K562 (cell line): Measurements from ENCODE around the gene CMBL. TPM values are rescaled to one million over a fixed set of nuclear protein-coding genes. Genes with fewer than 3 reads are reported as not detected.

Experiments
- ATAC-seq: fragments of 200-7000 bp; cut with Tn5 transposase; 3 replicates; pipeline ENCODE4 v1.9.1; 2020; ENCODE audit warnings: moderate library complexity
- BruUV-seq: library from RNA; stranded (reverse); fragments of 400-500 nt; replicated peaks from 2 replicates; lab custom pipeline; 2021; lab: Mats Ljungman, UMichigan
- CTCF ChIA-PET: fragments of 300-600 bp; formaldehyde crosslinking; extraction: SDS; loops from one replicate; lab custom pipeline; 2021; ENCODE audit warnings: low intra/inter-chr PET ratio; lab: Yijun Ruan, JAX
- POLR2A ChIA-PET: fragments of 300-600, 350-650 bp; sonication (Branson Sonifier 250); formaldehyde crosslinking; extraction: SDS; loops from one replicate; lab custom pipeline; 2021; ENCODE audit warnings: antibody characterized with exemption, inconsistent platforms; lab: Yijun Ruan, JAX
- DNase-seq, 4 experiments: peaks; one replicate each; pipeline versions ENCODE4 v3.0.0 to v3.0.0-alpha.2; 2011 to 2018; ENCODE audit warnings: low spot score in 3 of 4, mixed read lengths in 3 of 4; ENCODE audit errors: extremely low read depth in 1 of 4
- FAIRE-seq: peaks from 2 replicates; lab custom pipeline; 2011; peaks lifted over from hg19 to GRCh38; lab: Jason Lieb, UNC
- H2AFZ ChIP-seq: 2 replicates; pipeline ENCODE4 v1.6.0; 2011; ENCODE audit warnings: low read depth, low read length, control low read depth, inconsistent platforms
- H3K27ac ChIP-seq: fragments of 200-600 bp; 3 replicates; pipeline ENCODE4 v1.8.0; 2011; ENCODE audit warnings: low read depth, mild to moderate bottlenecking, control low read depth, inconsistent platforms, low read length, moderate library complexity, mixed read lengths; ENCODE audit errors: extremely low read depth
- H3K27me3 ChIP-seq, 2 experiments: fragments of 300-600 bp in 1 of 2; 2 replicates in 1 of 2; 3 replicates in 1 of 2; pipeline versions ENCODE4 v1.6.0 to v1.8.0; 2011; ENCODE audit warnings: inconsistent platforms in 2 of 2, low read length in 2 of 2, mild to moderate bottlenecking in 1 of 2, mixed read lengths in 1 of 2, moderate library complexity in 1 of 2; ENCODE audit not compliant: control insufficient read depth in 2 of 2, insufficient read depth in 2 of 2
- H3K36me3 ChIP-seq: fragments of 300-600 bp; 3 replicates; pipeline ENCODE4 v1.8.0; 2011; ENCODE audit warnings: mild to moderate bottlenecking, low read length, inconsistent platforms; ENCODE audit not compliant: control insufficient read depth, insufficient read depth
- H3K4me1 ChIP-seq, 2 experiments: fragments of 200-600 bp in 1 of 2; replicated peaks in 1 of 2; 2 replicates in 1 of 2; 3 replicates in 1 of 2; pipeline versions ENCODE4 v1.5.1 to v1.8.0; 2011; ENCODE audit warnings: inconsistent platforms in 2 of 2, low read length in 2 of 2, mild to moderate bottlenecking in 1 of 2, mixed read lengths in 1 of 2, moderate library complexity in 1 of 2; ENCODE audit not compliant: control insufficient read depth in 2 of 2, insufficient read depth in 2 of 2
- H3K4me2 ChIP-seq: 2 replicates; pipeline ENCODE4 v1.6.1; 2011; ENCODE audit warnings: low read length, control low read depth, inconsistent platforms, mixed read lengths; ENCODE audit not compliant: insufficient read depth
- H3K4me3 ChIP-seq: fragments of 200-600 bp; sonication (generic), shearing (Covaris generic); 2 replicates; pipeline ENCODE4 v1.5.1; 2016; ENCODE audit warnings: control low read depth, inconsistent platforms
- H3K79me2 ChIP-seq: fragments of 200-600 bp; 3 replicates; pipeline ENCODE4 v1.8.0; 2011; ENCODE audit warnings: low read length, inconsistent platforms; ENCODE audit not compliant: control insufficient read depth, insufficient read depth
- H3K9ac ChIP-seq, 2 experiments: 2 replicates each; pipeline versions ENCODE4 v1.6.0 to v1.6.1; 2011; ENCODE audit warnings: low read depth in 2 of 2, low read length in 2 of 2, control low read depth in 1 of 2, inconsistent platforms in 1 of 2, mild to moderate bottlenecking in 1 of 2, mixed read lengths in 1 of 2; ENCODE audit not compliant: insufficient read depth in 1 of 2
- H3K9me1 ChIP-seq: one replicate; pipeline ENCODE4 v1.6.0; 2011; ENCODE audit warnings: inconsistent platforms, mild to moderate bottlenecking, low read length, moderate library complexity; ENCODE audit not compliant: control insufficient read depth, insufficient read depth
- H3K9me3 ChIP-seq: replicated peaks from 2 replicates; pipeline ENCODE4 v1.5.1; 2011; ENCODE audit warnings: low read depth, low read length, inconsistent platforms; ENCODE audit not compliant: control insufficient read depth, insufficient read depth
- H4K20me1 ChIP-seq: replicated peaks from 2 replicates; pipeline ENCODE4 v1.6.1; 2011; ENCODE audit warnings: low read length, inconsistent platforms, mixed read lengths; ENCODE audit not compliant: control insufficient read depth, insufficient read depth
- ADNP ChIP-seq: fragments of 200-800 bp; sonication (Bioruptor generic); IDR thresholded peaks from 2 replicates; pipeline ENCODE4 v1.6.1; 2016; ENCODE audit warnings: missing genetic modification characterization, missing compliant biosample characterization
- BRF1 ChIP-seq: IDR thresholded peaks from 3 replicates; pipeline ENCODE4 v1.6.1; 2011; ENCODE audit warnings: borderline replicate concordance, mild to moderate bottlenecking; ENCODE audit not compliant: insufficient read length; ENCODE audit errors: extremely low read depth
- CBX2 ChIP-seq: fragments of 200-600 bp; sonication (generic); IDR thresholded peaks from one replicate; pipeline ENCODE4 v1.6.1; 2012; ENCODE audit warnings: mild to moderate bottlenecking, low read length, inconsistent platforms; ENCODE audit not compliant: insufficient read depth, poor library complexity, severe bottlenecking
- EP300 ChIP-seq: IDR thresholded peaks from 2 replicates; pipeline ENCODE4 v1.6.1; 2012; ENCODE audit warnings: low read length, improper control_type of control experiment
- HCFC1 ChIP-seq: IDR thresholded peaks from 2 replicates; pipeline ENCODE4 v1.6.1; 2012; ENCODE audit warnings: low read depth, low read length, improper control_type of control experiment
- MBD2 ChIP-seq: sonication (generic); IDR thresholded peaks from 2 replicates; pipeline ENCODE4 v1.6.1; 2016; ENCODE audit warnings: low read depth, borderline replicate concordance
- MTA1 ChIP-seq: fragments of 450-650 bp; IDR thresholded peaks from 2 replicates; pipeline ENCODE4 v1.6.1; 2017; ENCODE audit warnings: borderline replicate concordance
- MTA3 ChIP-seq: fragments of 450-650 bp; formaldehyde crosslinking; IDR thresholded peaks from 2 replicates; pipeline ENCODE4 v1.6.1; 2017; ENCODE audit warnings: mild to moderate bottlenecking, borderline replicate concordance
- POLR2AphosphoS5 ChIP-seq: IDR thresholded peaks from 2 replicates; pipeline ENCODE4 v1.6.1; 2011; ENCODE audit warnings: mild to moderate bottlenecking, low read depth, low read length, moderate library complexity; ENCODE audit not compliant: control insufficient read depth, insufficient read depth
- SPI1 ChIP-seq: IDR thresholded peaks from 2 replicates; pipeline ENCODE4 v1.6.1; 2011; ENCODE audit warnings: low read depth, low read length, control low read depth, borderline replicate concordance
- ZNF184 ChIP-seq: sonication (generic); formaldehyde crosslinking; IDR thresholded peaks from 2 replicates; pipeline ENCODE4 v1.5.0; 2020; ENCODE audit warnings: missing genetic modification reagents
- WGBS: fragments of 100-300 bp; shearing (Covaris generic); methylation state at CpG from one replicate; pipeline ENCODE4 v1.1.6; 2016; ENCODE audit warnings: low coverage, mixed read lengths; ENCODE audit not compliant: insufficient coverage; ENCODE audit errors: missing lambda C conversion rate; 5-methylcytosine and 5-hydroxymethylcytosine counted together
- in situ Hi-C: fragments of 300-500 bp; cut with MboI; formaldehyde crosslinking; loops from 4 replicates; pipeline ENCODE4 v1.15.0; 2018; ENCODE audit warnings: inconsistent platforms, mixed read lengths
- intact Hi-C: fragments of 100-400 bp; cut with micrococcal nuclease; formaldehyde crosslinking; loops from 2 replicates; pipeline ENCODE4 v1.14.2; 2022
- polyA plus RNA-seq, 8 experiments: library from polyadenylated mRNA; depleted of rRNA in 4 of 8; stranded (reverse) in 5 of 8; unstranded in 3 of 8; fragments of >200 nt; fragmentation: Nextera tagmentation in 2 of 8; fragmentation: Illumina TruSeq in 1 of 8; extraction: Ambion mirVana in 2 of 8; extraction: Trizol in 1 of 8; gene quantifications; 2 replicates each; pipeline versions ENCODE4 v1.2.1 to v1.2.3, GENCODE V29; 2011 to 2014; ENCODE audit warnings: inconsistent platforms in 1 of 8, missing spikeins in 1 of 8
- total RNA-seq, 7 experiments: library from RNA; depleted of rRNA in 6 of 7; stranded (reverse); fragments of >200 nt in 6 of 7; fragmentation: Illumina TruSeq in 2 of 7; extraction: Trizol in 2 of 7; gene quantifications; 2 replicates each; pipeline versions ENCODE4 v1.2.1 to v1.2.3, GENCODE V29; 2011 to 2021; ENCODE audit warnings: low replicate concordance in 1 of 7
- TF ChIP-seq, protein P1 (sequence below), 2 experiments: IDR thresholded peaks; 2 replicates each; pipeline ENCODE4 v1.6.1; 2012; ENCODE audit warnings: improper control_type of control experiment in 2 of 2, low read depth in 2 of 2, low read length in 2 of 2, borderline replicate concordance in 1 of 2
- TF ChIP-seq, protein P2 (sequence below): IDR thresholded peaks from 2 replicates; pipeline ENCODE4 v1.6.1; 2011; ENCODE audit not compliant: insufficient read length; ENCODE audit errors: extremely low read depth
- TF ChIP-seq, protein P3 (sequence below), 3 experiments: IDR thresholded peaks in 2 of 3; conservative IDR thresholded peaks in 1 of 3; 2 replicates each; pipeline ENCODE4 v1.5.1; 2011 to 2012; ENCODE audit warnings: low read length in 3 of 3, mild to moderate bottlenecking in 3 of 3, control low read depth in 2 of 3, improper control_type of control experiment in 1 of 3, inconsistent platforms in 1 of 3, low read depth in 1 of 3, mixed read lengths in 1 of 3, moderate library complexity in 1 of 3; ENCODE audit not compliant: insufficient read depth in 2 of 3

The CMBL gene
- total and polyA plus RNA-seq, 9 of the 15 experiments (the other 6 are each of a cell fraction or from before 2014, with no cell fraction given) = 22.6 to 192 (median 71.1) TPM

DNA sequence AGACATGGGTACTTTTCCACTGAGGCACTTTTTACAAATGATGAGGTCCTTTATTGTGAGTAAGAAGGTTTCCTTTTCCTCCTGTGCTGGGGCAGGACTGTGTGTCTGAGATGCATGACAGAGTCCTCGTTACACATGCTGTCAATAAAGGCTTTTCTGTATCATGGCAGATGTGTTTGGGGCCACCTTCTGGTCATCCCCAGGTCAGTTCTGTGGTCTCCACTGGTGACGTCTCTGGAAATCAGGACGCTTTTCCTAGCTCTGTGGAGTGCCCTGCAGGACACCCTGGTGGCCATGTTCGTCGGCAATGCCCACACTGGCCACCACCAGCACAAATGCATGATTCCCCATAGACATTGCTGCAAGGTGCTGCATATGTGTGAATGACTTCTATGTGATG is 2.8 kb downstream of the CMBL start (continued):
- TF ChIP-seq, protein P1, sequence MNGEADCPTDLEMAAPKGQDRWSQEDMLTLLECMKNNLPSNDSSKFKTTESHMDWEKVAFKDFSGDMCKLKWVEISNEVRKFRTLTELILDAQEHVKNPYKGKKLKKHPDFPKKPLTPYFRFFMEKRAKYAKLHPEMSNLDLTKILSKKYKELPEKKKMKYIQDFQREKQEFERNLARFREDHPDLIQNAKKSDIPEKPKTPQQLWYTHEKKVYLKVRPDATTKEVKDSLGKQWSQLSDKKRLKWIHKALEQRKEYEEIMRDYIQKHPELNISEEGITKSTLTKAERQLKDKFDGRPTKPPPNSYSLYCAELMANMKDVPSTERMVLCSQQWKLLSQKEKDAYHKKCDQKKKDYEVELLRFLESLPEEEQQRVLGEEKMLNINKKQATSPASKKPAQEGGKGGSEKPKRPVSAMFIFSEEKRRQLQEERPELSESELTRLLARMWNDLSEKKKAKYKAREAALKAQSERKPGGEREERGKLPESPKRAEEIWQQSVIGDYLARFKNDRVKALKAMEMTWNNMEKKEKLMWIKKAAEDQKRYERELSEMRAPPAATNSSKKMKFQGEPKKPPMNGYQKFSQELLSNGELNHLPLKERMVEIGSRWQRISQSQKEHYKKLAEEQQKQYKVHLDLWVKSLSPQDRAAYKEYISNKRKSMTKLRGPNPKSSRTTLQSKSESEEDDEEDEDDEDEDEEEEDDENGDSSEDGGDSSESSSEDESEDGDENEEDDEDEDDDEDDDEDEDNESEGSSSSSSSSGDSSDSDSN (IDR thresholded peaks at IDR 0.05; ENCODE audit: borderline replicate concordance in 1 of 2, low read depth in 2 of 2, low read length in 2 of 2) = 0 out of 4 replicates have a peak, but pooled peaks of 1 of the 2 experiments have one; percentile 12
- TF ChIP-seq POLR2AphosphoS5 (0 out of 2 replicates have a peak, but pooled peaks have one; percentile 19), MTA1 (0 out of 2 replicates have a peak, but pooled peaks have one; percentile 17), HCFC1 (0 out of 2 replicates have a peak, but pooled peaks have one; percentile 25)

DNA sequence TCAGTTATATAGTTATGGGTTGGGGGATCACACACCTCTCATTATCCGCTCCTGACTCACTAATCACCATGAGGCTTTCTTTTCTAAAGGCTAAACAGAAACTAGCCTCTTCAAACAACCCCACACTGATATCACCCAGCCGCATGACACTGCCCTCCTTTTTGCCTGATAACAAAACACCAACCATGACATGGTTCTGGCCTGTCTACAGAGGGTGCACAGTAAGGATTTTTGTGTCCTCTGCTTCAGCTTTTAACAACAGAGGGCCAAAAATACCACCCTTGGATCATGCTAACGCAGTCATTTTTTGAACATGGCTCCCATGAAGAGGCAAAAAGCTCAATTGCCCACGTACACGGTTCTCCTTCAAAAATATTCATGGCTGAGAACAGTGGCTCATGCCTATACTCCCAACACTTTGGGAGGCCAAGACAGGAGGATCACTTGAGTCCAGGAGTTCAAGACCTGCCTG is 4.0 kb downstream of the CMBL start:
- Histone ChIP-seq H3K4me1 (peaks cover 40 to 49% of the 10 kb centered on the region in 2 experiments), H3K9me1 (no peaks in the 10 kb centered on the region), H4K20me1 (no peaks in the 10 kb centered on the region), H3K36me3 (peaks cover 45% of the 10 kb centered on the region), H3K4me3 (no peak overlapping the region), H2AFZ (peak overlapping the region; percentile 67), H3K27me3 (no peaks in the 10 kb centered on the region), H3K9ac (peak overlapping the region; percentile 8 to 79; a peak in 3 of 4 replicates), H3K79me2 (peaks cover 89% of the 10 kb centered on the region), H3K4me2 (peak overlapping the region; percentile 75), H3K9me3 (0 out of 2 replicates have a peak, but pooled peaks cover 4% of the 10 kb centered on the region), H3K27ac (peak overlapping the region; percentile 94)
- ATAC-seq = peak; percentile 55
- no TSS peak for BruUV-seq
- peak; percentile 86 for FAIRE-seq
- intact Hi-C loops (loop anchor here (1.0 to 10.0 kb wide), 2 partner anchors 9 to 301 kb away; no protein-coding TSS in a partner anchor), in situ Hi-C loops (no loop called here)
- peak in 3 of 4 experiments; percentile 34 to 91 (median 84) for DNase-seq
- CTCF ChIA-PET = no interaction called here
- WGBS = 2% methylated on average over 5 of the region's 5 CpGs
- POLR2A ChIA-PET = interaction anchor here (0.6 to 2.1 kb wide), 9 partner anchors 9 to 274 kb away, joined by 3 to 9 read pairs (median 3); partner anchors contain the start of gene MARCHF6
- TF ChIP-seq, protein P2, sequence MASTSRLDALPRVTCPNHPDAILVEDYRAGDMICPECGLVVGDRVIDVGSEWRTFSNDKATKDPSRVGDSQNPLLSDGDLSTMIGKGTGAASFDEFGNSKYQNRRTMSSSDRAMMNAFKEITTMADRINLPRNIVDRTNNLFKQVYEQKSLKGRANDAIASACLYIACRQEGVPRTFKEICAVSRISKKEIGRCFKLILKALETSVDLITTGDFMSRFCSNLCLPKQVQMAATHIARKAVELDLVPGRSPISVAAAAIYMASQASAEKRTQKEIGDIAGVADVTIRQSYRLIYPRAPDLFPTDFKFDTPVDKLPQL = no peak
- TF ChIP-seq EP300 = peak; percentile 85
- TF ChIP-seq, protein P3, sequence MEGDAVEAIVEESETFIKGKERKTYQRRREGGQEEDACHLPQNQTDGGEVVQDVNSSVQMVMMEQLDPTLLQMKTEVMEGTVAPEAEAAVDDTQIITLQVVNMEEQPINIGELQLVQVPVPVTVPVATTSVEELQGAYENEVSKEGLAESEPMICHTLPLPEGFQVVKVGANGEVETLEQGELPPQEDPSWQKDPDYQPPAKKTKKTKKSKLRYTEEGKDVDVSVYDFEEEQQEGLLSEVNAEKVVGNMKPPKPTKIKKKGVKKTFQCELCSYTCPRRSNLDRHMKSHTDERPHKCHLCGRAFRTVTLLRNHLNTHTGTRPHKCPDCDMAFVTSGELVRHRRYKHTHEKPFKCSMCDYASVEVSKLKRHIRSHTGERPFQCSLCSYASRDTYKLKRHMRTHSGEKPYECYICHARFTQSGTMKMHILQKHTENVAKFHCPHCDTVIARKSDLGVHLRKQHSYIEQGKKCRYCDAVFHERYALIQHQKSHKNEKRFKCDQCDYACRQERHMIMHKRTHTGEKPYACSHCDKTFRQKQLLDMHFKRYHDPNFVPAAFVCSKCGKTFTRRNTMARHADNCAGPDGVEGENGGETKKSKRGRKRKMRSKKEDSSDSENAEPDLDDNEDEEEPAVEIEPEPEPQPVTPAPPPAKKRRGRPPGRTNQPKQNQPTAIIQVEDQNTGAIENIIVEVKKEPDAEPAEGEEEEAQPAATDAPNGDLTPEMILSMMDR (IDR thresholded peaks at IDR 0.05 in 2 of 3, conservative IDR thresholded peaks at IDR 0.05 in 1 of 3; ENCODE audit: insufficient read depth in 2 of 3, low read depth in 1 of 3, low read length in 3 of 3) = no peak
- TF ChIP-seq CBX2 = no peak
- TF ChIP-seq ADNP = no peak
- no peak for TF ChIP-seq ZNF184
- TF ChIP-seq BRF1 = no peak
- TF ChIP-seq MBD2 = peak; percentile 18; the same call in 1 of the 2 replicates
- TF ChIP-seq MTA3 = peak; percentile 80
- no peak for TF ChIP-seq SPI1
